ENCODE results near the gene MAD1L1.

Gene MAD1L1

GRCh38 chr7:2045559-2046405 lies 187.0 kb downstream of the MAD1L1 start:
- no peak overlapping the region for H2AFZ ChIP-seq (ENCODE audit: insufficient read depth, low read length, poor library complexity)
- H3K4me1 ChIP-seq (ENCODE audit: control insufficient read depth in 1 of 2, insufficient read depth in 2 of 2, low read length in 2 of 2) = no peaks in the 10 kb centered on the region
- no peaks in the 10 kb centered on the region for H3K79me2 ChIP-seq (ENCODE audit: control insufficient read depth, insufficient read depth, low read length, poor library complexity)
- H2AK5ac ChIP-seq (ENCODE audit: low read length) = no peak overlapping the region
- H3K4ac ChIP-seq (ENCODE audit: low read depth, low read length) = no peak overlapping the region
- DNase-seq = no peak
- no peak overlapping the region for H3K9ac ChIP-seq (ENCODE audit: low read length)
- peaks cover 4 to 15% of the 10 kb centered on the region in 2 experiments for H3K36me3 ChIP-seq (ENCODE audit: control insufficient read depth in 1 of 2, insufficient read depth in 2 of 2, low read length in 2 of 2)
- no peak overlapping the region for H4K8ac ChIP-seq (ENCODE audit: low read depth, low read length)
- H4K91ac ChIP-seq (ENCODE audit: low read depth, low read length) = no peak overlapping the region
- H2BK12ac ChIP-seq (ENCODE audit: low read length) = no peak overlapping the region
- peaks cover 16% of the 10 kb centered on the region for H3K9me3 ChIP-seq (ENCODE audit: insufficient read depth, low read depth, low read length)
- no peak overlapping the region for H3K27ac ChIP-seq (ENCODE audit: low read depth, low read length)
- H4K12ac ChIP-seq (ENCODE audit: low read depth, low read length) = no peak overlapping the region
- no CpG with 5 or more reads among the region's 25 CpGs for WGBS (ENCODE audit: extremely low coverage, insufficient coverage, insufficient read length)
- H2BK5ac ChIP-seq (ENCODE audit: low read depth, low read length, poor library complexity) = no peak overlapping the region
- no peak overlapping the region for H3K23ac ChIP-seq (ENCODE audit: low read length)
- H3K79me1 ChIP-seq (ENCODE audit: low read length) = no peaks in the 10 kb centered on the region
- H3K4me2 ChIP-seq (ENCODE audit: low read length) = no peak overlapping the region
- no peak overlapping the region for H3K18ac ChIP-seq (ENCODE audit: low read length)
- no peak overlapping the region for H2BK120ac ChIP-seq (ENCODE audit: insufficient read depth, low read length, poor library complexity)
- no peak overlapping the region for H3K4me3 ChIP-seq (ENCODE audit: low read depth, low read length)
- H3K14ac ChIP-seq (ENCODE audit: low read length) = no peak overlapping the region
- no peaks in the 10 kb centered on the region for H3K27me3 ChIP-seq (ENCODE audit: insufficient read depth, low read length)

GRCh38 chr7:2044883-2045471 lies 187.8 kb downstream of the MAD1L1 start:
- Histone ChIP-seq H3K18ac (ENCODE audit: low read length) (no peak overlapping the region), H3K23ac (ENCODE audit: low read length) (no peak overlapping the region), H3K27me3 (ENCODE audit: insufficient read depth, low read length) (no peaks in the 10 kb centered on the region), H4K91ac (ENCODE audit: low read depth, low read length) (no peak overlapping the region), H2AFZ (ENCODE audit: insufficient read depth, low read length, poor library complexity) (no peak overlapping the region), H3K4me1 (ENCODE audit: control insufficient read depth in 1 of 2, insufficient read depth in 2 of 2, low read length in 2 of 2) (no peaks in the 10 kb centered on the region), H3K9ac (ENCODE audit: low read length) (no peak overlapping the region), H3K14ac (ENCODE audit: low read length) (no peak overlapping the region), H3K79me2 (ENCODE audit: control insufficient read depth, insufficient read depth, low read length, poor library complexity) (no peaks in the 10 kb centered on the region), H3K36me3 (ENCODE audit: control insufficient read depth in 1 of 2, insufficient read depth in 2 of 2, low read length in 2 of 2) (peaks cover 4 to 15% of the 10 kb centered on the region in 2 experiments), H2BK120ac (ENCODE audit: insufficient read depth, low read length, poor library complexity) (no peak overlapping the region), H2AK5ac (ENCODE audit: low read length) (no peak overlapping the region), H4K12ac (ENCODE audit: low read depth, low read length) (no peak overlapping the region), H3K9me3 (ENCODE audit: insufficient read depth, low read depth, low read length) (peaks cover 16% of the 10 kb centered on the region), H3K27ac (ENCODE audit: low read depth, low read length) (no peak overlapping the region), H3K4ac (ENCODE audit: low read depth, low read length) (no peak overlapping the region), H2BK5ac (ENCODE audit: low read depth, low read length, poor library complexity) (no peak overlapping the region), H3K79me1 (ENCODE audit: low read length) (no peaks in the 10 kb centered on the region), H4K8ac (ENCODE audit: low read depth, low read length) (no peak overlapping the region), H2BK12ac (ENCODE audit: low read length) (no peak overlapping the region), H3K4me3 (ENCODE audit: low read depth, low read length) (no peak overlapping the region), H3K4me2 (ENCODE audit: low read length) (no peak overlapping the region)
- no CpG with 5 or more reads among the region's 21 CpGs for whole genome bisulfite sequencing (ENCODE audit: extremely low coverage, insufficient coverage, insufficient read length)
- no peak for DNase-seq

- peaks cover 4 to 15% of the 10 kb centered on the region in 2 experiments for H3K36me3 ChIP-seq (ENCODE audit: control insufficient read depth in 1 of 2, insufficient read depth in 2 of 2, low read length in 2 of 2)
- no CpG with 5 or more reads among the region's 21 CpGs for WGBS (ENCODE audit: extremely low coverage, insufficient coverage, insufficient read length)
- H3K9me3 ChIP-seq (ENCODE audit: insufficient read depth, low read depth, low read length) = peaks cover 12% of the 10 kb centered on the region
- no peak overlapping the region for H3K14ac ChIP-seq (ENCODE audit: low read length)
- H2BK12ac ChIP-seq (ENCODE audit: low read length) = no peak overlapping the region
- DNase-seq = no peak
- H3K27ac ChIP-seq (ENCODE audit: low read depth, low read length) = no peak overlapping the region
- no peak overlapping the region for H3K9ac ChIP-seq (ENCODE audit: low read length)
- H3K4me1 ChIP-seq (ENCODE audit: control insufficient read depth in 1 of 2, insufficient read depth in 2 of 2, low read length in 2 of 2) = no peaks in the 10 kb centered on the region
- no peak overlapping the region for H2BK120ac ChIP-seq (ENCODE audit: insufficient read depth, low read length, poor library complexity)
- H2AFZ ChIP-seq (ENCODE audit: insufficient read depth, low read length, poor library complexity) = no peak overlapping the region
- no peaks in the 10 kb centered on the region for H3K79me2 ChIP-seq (ENCODE audit: control insufficient read depth, insufficient read depth, low read length, poor library complexity)
- no peak overlapping the region for H4K8ac ChIP-seq (ENCODE audit: low read depth, low read length)
- H2BK5ac ChIP-seq (ENCODE audit: low read depth, low read length, poor library complexity) = no peak overlapping the region
- no peak overlapping the region for H3K4ac ChIP-seq (ENCODE audit: low read depth, low read length)
- no peak overlapping the region for H3K23ac ChIP-seq (ENCODE audit: low read length)
- H4K12ac ChIP-seq (ENCODE audit: low read depth, low read length) = no peak overlapping the region
- H3K18ac ChIP-seq (ENCODE audit: low read length) = no peak overlapping the region
- no peak overlapping the region for H3K4me2 ChIP-seq (ENCODE audit: low read length)
- H3K79me1 ChIP-seq (ENCODE audit: low read length) = no peaks in the 10 kb centered on the region
- H4K91ac ChIP-seq (ENCODE audit: low read depth, low read length) = no peak overlapping the region
- no peaks in the 10 kb centered on the region for H3K27me3 ChIP-seq (ENCODE audit: insufficient read depth, low read length)
- no peak overlapping the region for H2AK5ac ChIP-seq (ENCODE audit: low read length)
- H3K4me3 ChIP-seq (ENCODE audit: low read depth, low read length) = no peak overlapping the region
Measured at GRCh38 chr7:2044311-2044882, 188.3 kb downstream of the MAD1L1 start.

- Histone ChIP-seq H3K4me1 (ENCODE audit: control insufficient read depth in 1 of 2, insufficient read depth in 2 of 2, low read length in 2 of 2) (no peaks in the 10 kb centered on the region), H3K4me2 (ENCODE audit: low read length) (no peak overlapping the region), H3K27me3 (ENCODE audit: insufficient read depth, low read length) (no peaks in the 10 kb centered on the region), H3K79me1 (ENCODE audit: low read length) (no peaks in the 10 kb centered on the region), H3K4ac (ENCODE audit: low read depth, low read length) (no peak overlapping the region), H4K91ac (ENCODE audit: low read depth, low read length) (no peak overlapping the region), H3K27ac (ENCODE audit: low read depth, low read length) (no peak overlapping the region), H3K36me3 (ENCODE audit: control insufficient read depth in 1 of 2, insufficient read depth in 2 of 2, low read length in 2 of 2) (peaks cover 4 to 15% of the 10 kb centered on the region in 2 experiments), H4K12ac (ENCODE audit: low read depth, low read length) (no peak overlapping the region), H3K9me3 (ENCODE audit: insufficient read depth, low read depth, low read length) (peaks cover 12% of the 10 kb centered on the region), H2BK5ac (ENCODE audit: low read depth, low read length, poor library complexity) (no peak overlapping the region), H3K79me2 (ENCODE audit: control insufficient read depth, insufficient read depth, low read length, poor library complexity) (no peaks in the 10 kb centered on the region), H3K14ac (ENCODE audit: low read length) (no peak overlapping the region), H3K9ac (ENCODE audit: low read length) (no peak overlapping the region), H2AK5ac (ENCODE audit: low read length) (no peak overlapping the region), H2AFZ (ENCODE audit: insufficient read depth, low read length, poor library complexity) (no peak overlapping the region), H3K18ac (ENCODE audit: low read length) (no peak overlapping the region), H2BK120ac (ENCODE audit: insufficient read depth, low read length, poor library complexity) (no peak overlapping the region), H4K8ac (ENCODE audit: low read depth, low read length) (no peak overlapping the region), H3K23ac (ENCODE audit: low read length) (no peak overlapping the region), H3K4me3 (ENCODE audit: low read depth, low read length) (no peak overlapping the region), H2BK12ac (ENCODE audit: low read length) (no peak overlapping the region)
- DNase-seq = no peak
- no CpG with 5 or more reads among the region's 32 CpGs for WGBS (ENCODE audit: extremely low coverage, insufficient coverage, insufficient read length)
Measured at GRCh38 chr7:2043316-2044039, 189.3 kb downstream of the MAD1L1 start.

Data from trophoblast cell (in vitro differentiated cells and primary cell).